Keratinocyte (primary cell): ENCODE measurements around the gene COL16A1. TPM values are rescaled to one million over a fixed set of nuclear protein-coding genes. Genes with fewer than 3 reads are reported as not detected.

Source experiments
- DNase-seq: peaks from one replicate; pipeline ENCODE4 v3.0.0-alpha.2; 2011; ENCODE audit warnings: low read depth, missing footprints, low spot score
- FAIRE-seq: peaks from 2 replicates; lab custom pipeline; 2011; peaks lifted over from hg19 to GRCh38; lab: Jason Lieb, UNC
- H2AFZ ChIP-seq: 2 replicates; pipeline ENCODE4 v1.6.0; 2012; ENCODE audit warnings: low read length, control low read depth, inconsistent platforms; ENCODE audit not compliant: control insufficient read depth
- H3K27ac ChIP-seq: 2 replicates; pipeline ENCODE4 v1.5.1; 2011; ENCODE audit warnings: low read length; ENCODE audit not compliant: control insufficient read depth, insufficient read depth
- H3K27me3 ChIP-seq: 3 replicates; pipeline ENCODE4 v1.6.0; 2011; ENCODE audit warnings: low read length; ENCODE audit not compliant: control insufficient read depth, insufficient read depth; ENCODE audit errors: extremely low read depth
- H3K36me3 ChIP-seq, 2 experiments: 2 replicates in 1 of 2; 3 replicates in 1 of 2; pipeline ENCODE4 v1.5.1; 2011; ENCODE audit warnings: low read length in 2 of 2, mild to moderate bottlenecking in 1 of 2; ENCODE audit not compliant: control insufficient read depth in 2 of 2, insufficient read depth in 2 of 2; ENCODE audit errors: extremely low read depth in 1 of 2
- H3K4me1 ChIP-seq: 3 replicates; pipeline ENCODE4 v1.5.1; 2011; ENCODE audit warnings: low read length; ENCODE audit not compliant: control insufficient read depth, insufficient read depth; ENCODE audit errors: extremely low read depth
- H3K4me2 ChIP-seq: 3 replicates; pipeline ENCODE4 v1.6.0; 2011; ENCODE audit warnings: low read depth, low read length; ENCODE audit not compliant: control insufficient read depth, insufficient read depth; ENCODE audit errors: extremely low read depth
- H3K4me3 ChIP-seq, 3 experiments: fragments of 200-600 bp in 1 of 3; sonication (generic) in 1 of 3; 2 replicates in 2 of 3; 3 replicates in 1 of 3; pipeline ENCODE4 v1.5.1; 2011 to 2016; ENCODE audit warnings: low read length in 3 of 3, mild to moderate bottlenecking in 3 of 3, control low read depth in 2 of 3, inconsistent platforms in 1 of 3, low read depth in 1 of 3, mixed read lengths in 1 of 3, mixed run types in 1 of 3, moderate library complexity in 1 of 3; ENCODE audit not compliant: control insufficient read depth in 2 of 3, insufficient read depth in 2 of 3; ENCODE audit errors: extremely low read depth in 1 of 3
- H3K79me2 ChIP-seq: 2 replicates; pipeline ENCODE4 v1.6.0; 2012; ENCODE audit warnings: low read length; ENCODE audit not compliant: control insufficient read depth, insufficient read depth
- H3K9ac ChIP-seq: 3 replicates; pipeline ENCODE4 v1.6.0; 2011; ENCODE audit warnings: low read length; ENCODE audit not compliant: control insufficient read depth, insufficient read depth; ENCODE audit errors: extremely low read depth
- H3K9me1 ChIP-seq: 3 replicates; pipeline ENCODE4 v1.6.0; 2011; ENCODE audit warnings: low read length; ENCODE audit not compliant: control insufficient read depth, insufficient read depth; ENCODE audit errors: extremely low read depth
- H3K9me3 ChIP-seq: 2 replicates; pipeline ENCODE4 v1.5.1; 2012; ENCODE audit warnings: low read depth, low read length; ENCODE audit not compliant: control insufficient read depth
- H4K20me1 ChIP-seq: 3 replicates; pipeline ENCODE4 v1.6.0; 2011; ENCODE audit warnings: low read length; ENCODE audit not compliant: control insufficient read depth, insufficient read depth; ENCODE audit errors: extremely low read depth
- CTCF ChIP-seq, 3 experiments: IDR thresholded peaks in 1 of 3; conservative IDR thresholded peaks in 1 of 3; optimal IDR thresholded peaks in 1 of 3; 2 replicates in 2 of 3; 3 replicates in 1 of 3; pipeline versions ENCODE3 to v1.5.1; 2011; ENCODE audit warnings: low read length in 3 of 3, mild to moderate bottlenecking in 3 of 3, moderate library complexity in 2 of 3, control low read depth in 1 of 3, inconsistent platforms in 1 of 3; ENCODE audit not compliant: insufficient read depth in 2 of 3; ENCODE audit errors: extremely low read depth in 1 of 3
- EZH2 ChIP-seq: IDR thresholded peaks from one replicate; pipeline ENCODE4 v1.6.1; 2012; ENCODE audit warnings: inconsistent platforms, mild to moderate bottlenecking, low read length, moderate library complexity
- dilution Hi-C: fragments of 300-500 bp; cut with MboI; formaldehyde crosslinking; loops from one replicate; pipeline ENCODE4 v1.7.0; 2020; ENCODE audit warnings: low sequenced_read_pairs; ENCODE audit not compliant: extremely low pct_ligation_motif_present
- polyA plus RNA-seq, 5 experiments: library from polyadenylated mRNA; depleted of rRNA in 3 of 5; stranded (reverse) in 3 of 5; stranded (forward) in 1 of 5; unstranded in 1 of 5; fragments of >200 nt; gene quantifications; 1 replicate in 1 of 5; 2 replicates in 3 of 5; 3 replicates in 1 of 5; pipeline versions ENCODE4 v1.2.1 to v1.2.3, GENCODE V29; 2011 to 2012; ENCODE audit warnings: missing spikeins in 2 of 5, low read depth in 1 of 5, low replicate concordance in 1 of 5

The COL16A1 gene
- polyA plus RNA-seq, 1 donor (not counting 4 experiments of a cell fraction or from before 2014, with no cell fraction given) = 43.4 TPM

DNA sequence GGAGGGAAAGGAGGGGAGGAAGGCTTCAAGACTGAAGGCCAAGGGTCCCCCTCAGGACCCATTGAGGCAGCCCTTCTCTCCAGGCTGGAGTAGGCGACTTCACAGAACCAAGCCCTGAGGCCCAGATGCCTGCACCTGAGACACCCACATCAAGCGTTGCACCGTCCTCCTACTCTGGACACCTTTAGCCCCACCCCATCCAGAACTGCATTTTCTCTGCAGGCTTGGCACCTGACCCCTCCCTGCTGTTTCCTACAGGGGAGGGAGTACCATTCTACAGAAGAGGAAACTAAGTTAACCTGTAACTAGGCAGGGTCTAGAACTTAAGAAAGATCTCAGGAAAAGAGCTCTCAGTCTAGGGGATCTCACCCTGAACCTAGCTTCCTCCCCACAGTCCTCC, 71.2 kb downstream of the COL16A1 start:
- no peaks in the 10 kb centered on the region for H3K9me3 ChIP-seq
- H2AFZ ChIP-seq = no peak overlapping the region
- no peak for FAIRE-seq
- peaks cover 4% of the 10 kb centered on the region for H4K20me1 ChIP-seq
- no peaks in the 10 kb centered on the region for H3K9me1 ChIP-seq
- no peak for TF ChIP-seq CTCF (optimal IDR thresholded peaks at IDR 0.05 in 1 of 3, IDR thresholded peaks at IDR 0.05 in 1 of 3, conservative IDR thresholded peaks at IDR 0.05 in 1 of 3; ENCODE audit: extremely low read depth in 1 of 3, insufficient read depth in 2 of 3, low read length in 3 of 3)
- TF ChIP-seq EZH2 = no peak
- dilution Hi-C loops = no loop called here
- H3K4me3 ChIP-seq = no peak overlapping the region
- peaks cover 10% of the 10 kb centered on the region for H3K4me1 ChIP-seq
- no peak overlapping the region for H3K9ac ChIP-seq
- H3K79me2 ChIP-seq = peaks cover 30% of the 10 kb centered on the region
- no peak overlapping the region for H3K4me2 ChIP-seq
- no peak overlapping the region for H3K27ac ChIP-seq
- H3K27me3 ChIP-seq = no peaks in the 10 kb centered on the region
- peaks cover 35 to 55% of the 10 kb centered on the region in 2 experiments for H3K36me3 ChIP-seq
- DNase-seq = no peak

- dilution Hi-C loops = no loop called here
These were observed 74.8 kb downstream of the COL16A1 start for GRCh38 chr1:31628931-31629556.

More at GRCh38 chr1:31628931-31629556, 74.8 kb downstream of the COL16A1 start:
- H3K9me3 ChIP-seq = no peaks in the 10 kb centered on the region
- H3K4me2 ChIP-seq = no peak overlapping the region
- FAIRE-seq (no peak), DNase-seq (no peak)
- H2AFZ ChIP-seq = no peak overlapping the region
- no peaks in the 10 kb centered on the region for H3K27me3 ChIP-seq
- H3K9ac ChIP-seq = no peak overlapping the region
- H3K36me3 ChIP-seq = peaks cover 32 to 46% of the 10 kb centered on the region in 2 experiments
- no peak overlapping the region for H3K27ac ChIP-seq
- TF ChIP-seq CTCF (optimal IDR thresholded peaks at IDR 0.05 in 1 of 3, IDR thresholded peaks at IDR 0.05 in 1 of 3, conservative IDR thresholded peaks at IDR 0.05 in 1 of 3; ENCODE audit: extremely low read depth in 1 of 3, insufficient read depth in 2 of 3, low read length in 3 of 3) = no peak
- TF ChIP-seq EZH2 = no peak
- no peaks in the 10 kb centered on the region for H3K9me1 ChIP-seq
- H4K20me1 ChIP-seq = no peaks in the 10 kb centered on the region
- peaks cover 15% of the 10 kb centered on the region for H3K4me1 ChIP-seq
- H3K79me2 ChIP-seq = no peaks in the 10 kb centered on the region
- no peak overlapping the region for H3K4me3 ChIP-seq
